Measurements from ENCODE around the gene STAT2. TPM values are rescaled to one million over a fixed set of nuclear protein-coding genes. Genes with fewer than 3 reads are reported as not detected.
A peak's percentile ranks its signal among the peaks of the same experiment; 100 is the strongest.
"Not testable (repeated sequence)": the region's sequence is repeated elsewhere in the genome, so short reads cannot be mapped to it uniquely, and the experiment has no call there.

Gene STAT2
- 85.6 TPM for total RNA-seq

DNA sequence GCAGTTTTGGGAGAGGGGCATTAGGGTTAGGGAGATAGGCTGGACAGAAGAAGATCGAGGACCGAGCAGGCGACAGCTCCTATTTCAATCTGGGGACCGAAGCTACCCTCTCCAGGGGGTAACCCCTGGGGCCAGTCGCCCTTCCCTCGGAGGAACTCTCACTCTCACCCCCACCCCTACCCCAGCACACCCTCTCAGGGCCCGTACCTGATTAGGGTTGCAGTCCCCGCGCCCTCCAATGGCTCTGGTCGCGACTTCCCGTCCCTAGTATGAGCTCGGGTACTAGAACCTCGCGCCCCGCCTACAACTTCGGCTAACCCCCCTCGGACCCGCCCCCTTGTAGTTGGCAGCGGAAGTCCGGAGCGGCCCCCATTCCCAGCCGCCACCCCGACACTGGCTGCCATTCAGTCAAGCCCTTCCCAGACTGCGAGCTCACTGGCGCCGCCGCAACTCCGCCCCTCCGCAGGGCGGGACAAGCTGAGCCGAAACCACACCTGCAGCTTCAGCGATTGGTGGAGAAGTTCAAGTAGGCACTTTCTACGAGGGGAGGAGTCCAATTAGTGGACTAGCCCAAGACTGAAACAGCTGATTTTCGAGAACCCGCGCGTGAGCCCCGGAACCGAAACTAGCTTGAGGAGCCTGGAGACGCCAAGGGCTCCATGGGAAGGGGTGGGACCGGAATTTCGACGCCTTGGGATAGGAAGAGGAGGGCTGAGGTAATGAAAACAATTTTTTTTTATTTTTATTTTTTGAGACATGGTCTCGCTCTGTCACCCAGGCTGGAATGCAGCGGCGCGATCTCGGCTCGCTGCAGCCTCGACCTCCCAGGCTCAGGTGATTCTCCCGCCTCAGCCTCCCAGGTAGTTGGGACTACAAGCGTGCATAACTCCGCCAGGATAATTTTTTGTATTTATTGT, at the start of gene STAT2:
STAT2 (minus strand) TSS at position 257 of the 917 bp plus-strand sequence. CDS start 3,536 bp downstream, outside the sequence.
- Histone ChIP-seq H3K27me3 (ENCODE audit: control insufficient read depth in 3 of 3, insufficient read depth in 3 of 3, low read length in 3 of 3) (no peaks in the 10 kb centered on the region), H3K27ac (ENCODE audit: low read depth, low read length) (peak within 1 kb of the TSS; percentile 90), H3K9me3 (ENCODE audit: control insufficient read depth in 3 of 3, low read length in 3 of 3) (no peaks in the 10 kb centered on the region), H3K9ac (ENCODE audit: low read depth in 1 of 3, low read length in 3 of 3) (peak within 1 kb of the TSS; percentile 92 to 93 (median 93)), H3K36me3 (ENCODE audit: control insufficient read depth in 3 of 3, insufficient read depth in 3 of 3, low read length in 3 of 3) (peaks cover 13 to 15% (median 13%) of the 10 kb centered on the region in 3 donors), H3K4me3 (ENCODE audit: low read length in 3 of 3) (peak within 1 kb of the TSS; percentile 91 to 96 (median 95)), H3K4me1 (ENCODE audit: control insufficient read depth in 3 of 3, insufficient read depth in 3 of 3, low read length in 3 of 3) (peaks cover 8 to 16% (median 11%) of the 10 kb centered on the region in 3 donors)

DNA sequence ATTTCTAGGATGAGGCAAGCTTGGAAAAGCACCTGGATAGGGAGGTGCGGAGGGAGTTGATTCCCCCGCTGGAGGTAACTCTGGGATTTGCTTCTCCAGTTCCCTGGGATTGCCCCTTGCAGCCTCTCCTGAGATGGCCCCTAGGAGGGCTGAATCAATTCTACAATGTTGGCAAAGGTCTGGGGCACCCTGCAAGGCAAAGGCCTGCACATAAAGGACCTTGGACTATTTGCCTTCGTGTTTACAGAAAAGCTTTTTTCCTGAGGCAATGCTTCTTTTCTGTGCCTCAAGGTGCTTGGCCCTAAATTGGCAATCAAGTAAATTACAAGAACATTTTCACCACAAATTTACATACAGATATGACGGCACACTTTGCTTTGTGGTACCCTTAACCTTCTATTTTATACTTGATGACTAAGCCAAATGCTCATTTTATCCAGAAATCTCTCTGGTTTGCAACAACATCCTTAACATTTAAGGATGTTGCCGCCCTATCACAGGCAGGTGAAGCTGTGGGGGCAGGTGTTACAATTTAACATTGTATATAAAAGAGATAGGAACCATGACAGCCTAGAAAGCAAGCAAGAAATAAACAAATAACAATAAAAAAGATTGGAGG, 49.0 kb upstream of the STAT2 start:
- Histone ChIP-seq H3K27ac (ENCODE audit: low read depth, low read length) (no peak overlapping the region), H3K27me3 (ENCODE audit: control insufficient read depth in 3 of 3, insufficient read depth in 3 of 3, low read length in 3 of 3) (no peaks in the 10 kb centered on the region), H3K4me3 (ENCODE audit: low read length in 3 of 3) (no peak overlapping the region), H3K9me3 (ENCODE audit: control insufficient read depth in 3 of 3, low read length in 3 of 3) (no peaks in the 10 kb centered on the region), H3K9ac (ENCODE audit: low read depth in 1 of 3, low read length in 3 of 3) (no peak overlapping the region), H3K4me1 (ENCODE audit: control insufficient read depth in 3 of 3, insufficient read depth in 3 of 3, low read length in 3 of 3) (peaks cover 0 to 3% (median 0%) of the 10 kb centered on the region in 3 donors), H3K36me3 (ENCODE audit: control insufficient read depth in 3 of 3, insufficient read depth in 3 of 3, low read length in 3 of 3) (no peaks in the 10 kb centered on the region)

DNA sequence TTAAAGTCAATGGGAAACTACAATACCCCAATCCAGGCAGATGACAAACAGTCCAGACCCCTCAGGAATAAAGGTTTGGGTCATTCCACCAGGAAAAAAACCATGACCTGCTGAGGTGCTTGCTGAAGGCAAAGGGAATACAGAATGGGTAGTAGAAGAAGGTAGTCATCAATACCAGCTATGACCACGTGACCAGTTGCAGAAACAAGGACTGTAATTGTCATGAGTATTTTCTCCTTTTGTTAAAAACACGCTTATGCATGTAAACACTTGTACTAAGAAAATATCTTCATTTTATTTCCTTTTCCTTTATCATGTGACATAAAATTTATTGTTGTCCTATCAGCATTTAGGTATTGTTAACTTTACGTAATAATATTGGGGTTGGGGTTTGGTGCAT, 44.3 kb upstream of the STAT2 start:
- not testable (repeated sequence) for H3K27ac ChIP-seq (ENCODE audit: low read depth, low read length); H3K9me3 ChIP-seq (ENCODE audit: control insufficient read depth in 3 of 3, low read length in 3 of 3); H3K9ac ChIP-seq (ENCODE audit: low read depth in 1 of 3, low read length in 3 of 3); H3K4me1 ChIP-seq (ENCODE audit: control insufficient read depth in 3 of 3, insufficient read depth in 3 of 3, low read length in 3 of 3); H3K36me3 ChIP-seq (ENCODE audit: control insufficient read depth in 3 of 3, insufficient read depth in 3 of 3, low read length in 3 of 3); H3K27me3 ChIP-seq (ENCODE audit: control insufficient read depth in 3 of 3, insufficient read depth in 3 of 3, low read length in 3 of 3); H3K4me3 ChIP-seq (ENCODE audit: low read length in 3 of 3)

DNA sequence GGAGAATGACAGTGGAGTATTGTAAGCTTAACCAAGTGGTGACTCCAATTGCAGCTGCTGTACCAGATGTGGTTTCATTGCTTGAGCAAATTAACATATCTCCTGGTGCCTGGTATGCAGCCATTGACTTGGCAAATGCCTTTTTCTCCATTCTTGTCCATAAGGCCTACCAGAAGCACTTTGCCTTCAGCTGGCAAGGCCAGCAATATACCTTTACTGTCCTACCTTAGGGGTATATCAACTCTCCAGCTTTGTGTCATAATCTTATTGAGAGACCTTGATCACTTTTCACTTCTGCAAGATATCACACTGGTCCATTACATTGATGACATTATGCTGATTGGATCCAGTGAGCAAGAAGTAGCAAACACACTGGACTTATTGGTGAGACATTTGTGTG, 41.7 kb upstream of the STAT2 start:
- not testable (repeated sequence) for H3K4me3 ChIP-seq (ENCODE audit: low read length in 3 of 3); H3K27me3 ChIP-seq (ENCODE audit: control insufficient read depth in 3 of 3, insufficient read depth in 3 of 3, low read length in 3 of 3); H3K9ac ChIP-seq (ENCODE audit: low read depth in 1 of 3, low read length in 3 of 3); H3K9me3 ChIP-seq (ENCODE audit: control insufficient read depth in 3 of 3, low read length in 3 of 3); H3K36me3 ChIP-seq (ENCODE audit: control insufficient read depth in 3 of 3, insufficient read depth in 3 of 3, low read length in 3 of 3); H3K27ac ChIP-seq (ENCODE audit: low read depth, low read length); H3K4me1 ChIP-seq (ENCODE audit: control insufficient read depth in 3 of 3, insufficient read depth in 3 of 3, low read length in 3 of 3)

DNA sequence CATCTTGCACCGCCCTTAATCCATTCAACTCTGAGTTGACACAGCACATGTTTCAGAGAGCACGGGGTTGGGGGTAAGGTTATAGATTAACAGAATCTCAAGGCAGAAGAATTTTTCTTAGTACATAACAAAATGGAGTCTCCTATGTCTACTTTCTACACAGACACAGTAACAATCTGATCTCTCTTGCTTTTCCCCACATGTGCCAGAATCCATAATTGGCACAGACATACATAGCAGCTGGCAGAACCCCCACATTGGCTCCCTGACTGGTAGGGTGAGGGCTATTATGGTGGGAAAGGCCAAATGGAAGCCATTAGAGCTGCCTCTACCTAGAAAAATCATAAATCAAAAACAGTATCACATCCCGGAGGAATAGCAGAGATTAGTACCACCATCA, 41.2 kb upstream of the STAT2 start:
- H3K27ac ChIP-seq (ENCODE audit: low read depth, low read length); H3K27me3 ChIP-seq (ENCODE audit: control insufficient read depth in 3 of 3, insufficient read depth in 3 of 3, low read length in 3 of 3); H3K4me1 ChIP-seq (ENCODE audit: control insufficient read depth in 3 of 3, insufficient read depth in 3 of 3, low read length in 3 of 3); H3K36me3 ChIP-seq (ENCODE audit: control insufficient read depth in 3 of 3, insufficient read depth in 3 of 3, low read length in 3 of 3); H3K4me3 ChIP-seq (ENCODE audit: low read length in 3 of 3); H3K9me3 ChIP-seq (ENCODE audit: control insufficient read depth in 3 of 3, low read length in 3 of 3); H3K9ac ChIP-seq (ENCODE audit: low read depth in 1 of 3, low read length in 3 of 3): not testable (repeated sequence)

DNA sequence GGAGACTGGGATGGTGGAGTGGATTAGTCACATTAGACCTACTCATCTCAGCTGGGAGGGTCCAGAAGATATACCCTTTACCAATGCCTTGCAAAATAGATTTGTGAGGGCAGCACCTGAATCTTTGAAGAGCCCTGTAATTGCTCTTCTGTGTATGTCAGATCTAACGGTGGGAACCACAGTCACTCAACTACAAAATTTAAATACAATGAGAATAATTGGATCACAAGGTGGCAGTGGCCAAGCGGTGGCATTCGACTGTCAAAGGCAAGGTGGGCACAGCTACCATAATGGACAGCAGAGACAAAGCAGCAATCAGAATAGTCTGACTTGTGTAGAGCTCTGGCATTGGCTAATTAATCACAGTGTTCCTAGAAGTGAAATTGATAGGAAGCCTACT, 39.6 kb upstream of the STAT2 start:
- H3K9me3 ChIP-seq (ENCODE audit: control insufficient read depth in 3 of 3, low read length in 3 of 3); H3K36me3 ChIP-seq (ENCODE audit: control insufficient read depth in 3 of 3, insufficient read depth in 3 of 3, low read length in 3 of 3); H3K9ac ChIP-seq (ENCODE audit: low read depth in 1 of 3, low read length in 3 of 3); H3K4me3 ChIP-seq (ENCODE audit: low read length in 3 of 3); H3K27ac ChIP-seq (ENCODE audit: low read depth, low read length); H3K27me3 ChIP-seq (ENCODE audit: control insufficient read depth in 3 of 3, insufficient read depth in 3 of 3, low read length in 3 of 3); H3K4me1 ChIP-seq (ENCODE audit: control insufficient read depth in 3 of 3, insufficient read depth in 3 of 3, low read length in 3 of 3): not testable (repeated sequence)

DNA sequence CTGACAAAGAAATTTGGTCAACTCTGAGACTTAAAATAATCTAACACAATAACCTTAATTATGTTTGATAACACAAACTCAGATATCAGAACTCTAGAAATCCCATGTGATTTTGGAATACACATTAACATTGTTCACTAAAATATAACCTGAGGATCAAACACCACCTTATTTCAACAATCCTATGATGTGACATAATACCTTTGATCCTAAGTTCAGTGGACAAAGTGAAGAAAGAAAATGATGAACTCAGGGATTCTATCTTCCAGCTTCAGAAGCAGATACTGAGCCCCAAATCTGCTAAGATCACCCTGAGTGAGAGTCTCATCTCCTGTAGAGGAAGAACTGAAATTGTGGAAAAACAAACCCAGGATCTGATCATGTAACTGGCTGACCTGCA, 38.4 kb upstream of the STAT2 start:
- no peaks in the 10 kb centered on the region for H3K27me3 ChIP-seq (ENCODE audit: control insufficient read depth in 3 of 3, insufficient read depth in 3 of 3, low read length in 3 of 3)
- H3K9ac ChIP-seq (ENCODE audit: low read depth in 1 of 3, low read length in 3 of 3) = no peak overlapping the region
- H3K4me1 ChIP-seq (ENCODE audit: control insufficient read depth in 3 of 3, insufficient read depth in 3 of 3, low read length in 3 of 3) = no peaks in the 10 kb centered on the region
- H3K36me3 ChIP-seq (ENCODE audit: control insufficient read depth in 3 of 3, insufficient read depth in 3 of 3, low read length in 3 of 3) = no peaks in the 10 kb centered on the region
- H3K27ac ChIP-seq (ENCODE audit: low read depth, low read length) = no peak overlapping the region
- H3K4me3 ChIP-seq (ENCODE audit: low read length in 3 of 3) = no peak overlapping the region
- H3K9me3 ChIP-seq (ENCODE audit: control insufficient read depth in 3 of 3, low read length in 3 of 3) = peaks cover 0 to 2% (median 0%) of the 10 kb centered on the region in 3 donors

DNA sequence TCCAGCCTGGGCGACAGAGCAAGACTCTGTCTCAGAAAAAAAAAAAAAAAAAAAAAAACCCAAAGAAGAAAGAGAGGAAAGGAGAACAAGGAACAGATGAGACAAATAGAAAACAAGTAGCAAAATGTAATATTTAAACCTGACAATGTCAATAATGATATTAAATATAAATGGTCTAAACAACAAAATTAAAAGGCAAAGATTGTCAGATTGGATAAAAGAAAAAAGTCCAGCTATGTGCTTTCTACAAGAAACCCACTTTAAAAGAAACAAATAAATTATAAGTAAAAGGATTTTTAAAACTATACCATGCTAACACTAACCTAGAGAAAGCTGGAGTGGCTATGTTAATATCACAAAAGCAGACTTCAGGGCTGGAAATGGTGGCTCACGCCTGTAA, 32.4 kb upstream of the STAT2 start:
- no peak overlapping the region for H3K9ac ChIP-seq (ENCODE audit: low read depth in 1 of 3, low read length in 3 of 3)
- no peaks in the 10 kb centered on the region for H3K27me3 ChIP-seq (ENCODE audit: control insufficient read depth in 3 of 3, insufficient read depth in 3 of 3, low read length in 3 of 3)
- no peaks in the 10 kb centered on the region for H3K9me3 ChIP-seq (ENCODE audit: control insufficient read depth in 3 of 3, low read length in 3 of 3)
- H3K27ac ChIP-seq (ENCODE audit: low read depth, low read length) = no peak overlapping the region
- H3K4me3 ChIP-seq (ENCODE audit: low read length in 3 of 3) = no peak overlapping the region
- H3K4me1 ChIP-seq (ENCODE audit: control insufficient read depth in 3 of 3, insufficient read depth in 3 of 3, low read length in 3 of 3) = no peaks in the 10 kb centered on the region
- H3K36me3 ChIP-seq (ENCODE audit: control insufficient read depth in 3 of 3, insufficient read depth in 3 of 3, low read length in 3 of 3) = no peaks in the 10 kb centered on the region

DNA sequence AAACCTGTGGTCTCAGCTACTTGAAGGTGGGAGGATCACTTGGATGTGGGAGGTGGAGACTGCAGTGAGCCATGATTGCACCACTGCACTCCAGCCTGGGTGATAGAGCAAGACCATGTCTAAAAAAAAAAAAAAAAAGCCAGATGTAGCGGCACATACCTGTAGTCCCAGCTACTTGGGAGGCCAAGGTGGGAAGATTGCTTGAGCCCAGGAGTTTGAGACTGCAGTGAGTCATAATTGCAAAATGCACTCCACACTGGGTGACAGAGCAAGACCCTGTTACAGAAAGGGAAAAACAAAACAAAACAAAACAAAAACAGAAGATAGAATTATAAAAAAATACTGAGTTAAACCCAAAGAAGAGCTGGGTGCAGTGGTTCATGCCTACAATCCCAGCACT, 31.8 kb upstream of the STAT2 start:
- no peaks in the 10 kb centered on the region for H3K36me3 ChIP-seq (ENCODE audit: control insufficient read depth in 3 of 3, insufficient read depth in 3 of 3, low read length in 3 of 3)
- H3K4me3 ChIP-seq (ENCODE audit: low read length in 3 of 3) = no peak overlapping the region
- H3K27me3 ChIP-seq (ENCODE audit: control insufficient read depth in 3 of 3, insufficient read depth in 3 of 3, low read length in 3 of 3) = no peaks in the 10 kb centered on the region
- H3K9ac ChIP-seq (ENCODE audit: low read depth in 1 of 3, low read length in 3 of 3) = no peak overlapping the region
- no peaks in the 10 kb centered on the region for H3K9me3 ChIP-seq (ENCODE audit: control insufficient read depth in 3 of 3, low read length in 3 of 3)
- H3K27ac ChIP-seq (ENCODE audit: low read depth, low read length) = no peak overlapping the region
- H3K4me1 ChIP-seq (ENCODE audit: control insufficient read depth in 3 of 3, insufficient read depth in 3 of 3, low read length in 3 of 3) = no peaks in the 10 kb centered on the region

DNA sequence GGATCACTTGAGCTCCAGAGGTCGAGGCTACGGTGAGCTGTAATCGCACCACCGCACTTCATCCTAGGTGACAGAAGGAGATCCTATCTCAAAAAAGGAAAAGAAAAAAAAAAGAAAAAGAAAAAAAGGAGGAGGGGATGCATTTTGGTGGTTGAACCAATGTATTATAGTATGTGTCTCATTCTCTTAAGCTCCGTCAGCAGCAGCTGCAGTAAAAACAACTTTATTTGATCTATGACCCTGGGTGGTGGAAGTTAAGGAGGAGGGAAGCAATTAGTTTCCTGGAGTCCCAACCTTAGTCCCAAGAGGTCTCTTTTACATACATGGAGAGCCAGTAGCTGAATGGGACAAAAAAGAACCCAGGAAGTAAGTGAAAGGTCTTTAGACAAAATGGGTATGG, 29.5 kb upstream of the STAT2 start:
- Histone ChIP-seq H3K9me3 (ENCODE audit: control insufficient read depth in 3 of 3, low read length in 3 of 3) (no peaks in the 10 kb centered on the region), H3K4me1 (ENCODE audit: control insufficient read depth in 3 of 3, insufficient read depth in 3 of 3, low read length in 3 of 3) (no peaks in the 10 kb centered on the region), H3K4me3 (ENCODE audit: low read length in 3 of 3) (no peak overlapping the region), H3K27me3 (ENCODE audit: control insufficient read depth in 3 of 3, insufficient read depth in 3 of 3, low read length in 3 of 3) (no peaks in the 10 kb centered on the region), H3K9ac (ENCODE audit: low read depth in 1 of 3, low read length in 3 of 3) (no peak overlapping the region), H3K27ac (ENCODE audit: low read depth, low read length) (no peak overlapping the region), H3K36me3 (ENCODE audit: control insufficient read depth in 3 of 3, insufficient read depth in 3 of 3, low read length in 3 of 3) (no peaks in the 10 kb centered on the region)

Measured in skeletal muscle tissue (tissue), 4 donors.